ENCODE results near the gene OR10J5. TPM values are rescaled to one million over a fixed set of nuclear protein-coding genes. Genes with fewer than 3 reads are reported as not detected.

The OR10J5 gene
- total and polyA plus RNA-seq, 2 of the 4 experiments (the other 2 are of a cell fraction), result not detected

- Histone ChIP-seq H3K56ac (ENCODE audit: extremely low read depth, insufficient read depth, low read length) (no peak overlapping the region), H4K5ac (ENCODE audit: low read depth, low read length) (no peak overlapping the region), H3K18ac (ENCODE audit: low read depth, low read length) (no peak overlapping the region), H3K79me1 (ENCODE audit: low read depth in 1 of 2, low read length in 2 of 2) (no peaks in the 10 kb centered on the region), H3K23ac (ENCODE audit: low read depth, low read length) (no peak overlapping the region), H2BK120ac (ENCODE audit: low read depth, low read length) (no peak overlapping the region), H2AK5ac (ENCODE audit: low read depth, low read length) (no peak overlapping the region), H2BK5ac (ENCODE audit: low read depth, low read length, poor library complexity, severe bottlenecking) (no peak overlapping the region), H3K4ac (ENCODE audit: low read depth, low read length) (no peak overlapping the region), H4K8ac (ENCODE audit: low read depth in 2 of 2, low read length in 2 of 2) (no peak overlapping the region), H2AFZ (replicated peaks; ENCODE audit: low read length, poor library complexity) (no peak overlapping the region), H3K27ac (ENCODE audit: insufficient read depth, low read length) (no peak overlapping the region), H3K4me3 (ENCODE audit: insufficient read depth, low read depth, low read length) (no peak overlapping the region), H3K14ac (replicated peaks; ENCODE audit: low read depth, low read length) (no peak overlapping the region), H3K9ac (ENCODE audit: low read depth, low read length) (no peak overlapping the region), H3K4me2 (ENCODE audit: low read depth, low read length) (no peak overlapping the region), H2AK9ac (replicated peaks; ENCODE audit: low read depth, low read length, poor library complexity) (no peak overlapping the region), H2BK15ac (ENCODE audit: low read depth, low read length) (no peak overlapping the region), H3K9me1 (ENCODE audit: insufficient read depth, low read length) (no peaks in the 10 kb centered on the region), H4K91ac (ENCODE audit: insufficient read depth, low read depth, low read length) (no peak overlapping the region), H3K36me3 (ENCODE audit: control insufficient read depth, insufficient read depth, low read length) (no peaks in the 10 kb centered on the region), H2BK20ac (ENCODE audit: low read depth, low read length) (no peak overlapping the region), H4K20me1 (ENCODE audit: insufficient read depth, low read length) (no peaks in the 10 kb centered on the region), H3K4me1 (ENCODE audit: control insufficient read depth, insufficient read depth, low read length) (no peaks in the 10 kb centered on the region), H3K27me3 (ENCODE audit: control insufficient read depth, insufficient read depth, low read length) (no peaks in the 10 kb centered on the region), H3K9me3 (ENCODE audit: control insufficient read depth, insufficient read depth, low read length) (no peaks in the 10 kb centered on the region)
- no TSS peak for BruUV-seq (replicated peaks)
- intact Hi-C loops (cut with micrococcal nuclease), result no loop called here
- no peak for TF ChIP-seq FOS (IDR thresholded peaks at IDR 0.05; ENCODE audit: low read depth, low read length)
- POLR2A ChIA-PET (ENCODE audit: unreplicated experiment), result interaction anchor here (0.5 kb wide), 1 partner anchor 1660 kb away, joined by 10 read pairs; no protein-coding TSS in a partner anchor
- WGBS, 2 experiments (ENCODE audit: extremely low coverage in 2 of 2, insufficient read length in 1 of 2), result no CpG with 5 or more reads among the region's 3 CpGs
- no peak for DNase-seq
- no peak for ATAC-seq (ENCODE audit: low read depth)
- CTCF ChIA-PET, result no interaction called here
- dilution Hi-C loops (cut with HindIII; ENCODE audit: low sequenced_read_pairs, unreplicated experiment), result no loop called here
- in situ Hi-C loops (cut with MboI; ENCODE audit: low sequenced_read_pairs), result no loop called here
Observed at GRCh38 chr1:159554261-159554660, 18.5 kb upstream of the OR10J5 start.

Measured in IMR-90 (cell line).